Measurements from ENCODE around the gene DHRS13. TPM values are rescaled to one million over a fixed set of nuclear protein-coding genes. Genes with fewer than 3 reads are reported as not detected.
"Not testable (repeated sequence)": the region's sequence is repeated elsewhere in the genome, so short reads cannot be mapped to it uniquely, and the experiment has no call there.

Gene DHRS13
- total RNA-seq, 1 donor from 2014 or later: 9.6 TPM

- DNase-seq (ENCODE audit: low spot score): no peak
- intact Hi-C loops (cut with DNase I): no loop called here
- ATAC-seq: no peak
Observed at GRCh38 chr17:28867276-28867675, 35.6 kb downstream of the DHRS13 start.

DNA sequence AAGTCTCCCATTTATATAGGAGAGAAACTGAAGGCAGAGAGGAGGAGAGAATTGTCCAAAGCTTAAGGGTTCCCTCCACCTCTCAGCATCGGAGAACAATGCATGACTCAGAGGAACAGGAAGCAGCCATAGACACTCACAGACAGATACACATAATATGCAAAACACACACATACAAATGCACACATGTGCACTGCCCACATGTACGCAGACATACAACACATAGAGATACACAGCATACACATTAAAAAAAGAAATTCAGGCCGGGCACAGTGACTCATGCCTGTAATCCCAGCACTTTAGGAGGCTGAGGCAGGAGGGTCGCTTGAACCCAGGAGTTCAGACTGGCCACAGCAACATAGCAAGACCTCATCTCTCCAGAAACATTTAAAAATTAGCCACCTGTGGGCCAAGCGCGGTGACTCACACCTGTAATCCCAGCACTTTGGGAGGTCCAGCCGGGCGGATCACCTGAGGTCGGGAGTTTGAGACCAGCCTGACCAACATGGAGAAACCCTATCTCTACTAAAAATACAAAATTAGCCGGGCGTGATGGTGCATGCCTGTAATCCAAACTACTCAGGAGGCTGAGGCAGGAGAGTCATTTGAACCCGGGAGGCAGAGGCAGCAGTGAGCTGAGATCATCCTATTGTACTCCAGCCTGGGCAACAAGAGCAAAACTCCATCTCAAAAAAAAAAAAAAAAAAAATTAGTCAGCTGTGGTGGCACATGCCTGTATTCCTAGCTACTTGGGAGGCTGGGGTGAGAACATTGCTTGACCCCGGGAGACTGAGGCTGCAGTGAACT is 36.7 kb downstream of the DHRS13 start:
- DNase-seq (ENCODE audit: low spot score): no peak
- ATAC-seq: no peak
- intact Hi-C loops (cut with DNase I): no loop called here

DNA sequence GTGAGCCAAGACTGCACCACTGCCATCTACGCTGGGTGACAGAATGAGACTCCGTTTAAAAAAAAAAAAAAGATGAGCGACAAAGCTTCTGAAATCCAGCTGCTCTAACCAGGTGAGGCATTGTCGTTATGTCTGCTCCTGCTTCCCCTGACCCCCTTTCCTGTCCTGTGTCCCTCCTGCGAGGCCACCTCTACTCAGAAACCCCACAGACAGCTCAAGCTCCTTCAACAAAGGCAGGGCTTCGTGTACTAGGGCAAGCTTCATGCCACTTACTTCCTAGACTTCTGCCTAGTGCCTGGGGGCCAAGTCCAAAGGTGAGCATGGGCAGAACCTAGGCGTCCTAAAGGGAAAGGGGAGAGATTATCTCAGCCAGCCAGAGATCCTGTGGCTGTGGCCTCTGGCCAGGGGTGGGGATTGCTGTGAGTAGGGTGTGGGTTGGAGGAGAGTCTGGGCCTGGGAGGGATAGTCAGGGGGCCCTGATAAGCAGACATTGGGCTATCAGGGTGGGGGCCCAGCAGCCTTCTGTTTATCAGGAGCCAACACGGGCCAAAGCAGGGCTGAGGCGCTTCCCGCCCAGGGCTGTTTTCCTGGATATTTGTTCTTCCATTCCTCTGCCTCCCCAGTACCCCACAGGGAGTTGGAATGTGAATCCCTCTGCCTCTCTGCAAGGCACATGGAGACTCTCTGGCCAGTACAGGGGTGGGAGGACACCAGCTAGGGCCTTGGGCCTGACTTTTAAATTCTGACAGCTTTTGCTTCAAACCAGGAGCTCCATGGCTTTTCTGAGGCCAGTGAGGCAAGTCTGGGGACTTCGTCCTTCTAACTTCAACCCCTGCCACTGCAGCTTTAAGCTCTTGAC is 37.7 kb downstream of the DHRS13 start:
- ATAC-seq: no peak
- no peak for DNase-seq (ENCODE audit: low spot score)
- intact Hi-C loops (cut with DNase I): no loop called here

- DNase-seq (ENCODE audit: low spot score) (no peak), ATAC-seq (no peak)
- intact Hi-C loops (cut with DNase I): no loop called here
Observed at GRCh38 chr17:28863953-28864352, 38.9 kb downstream of the DHRS13 start.

DNA sequence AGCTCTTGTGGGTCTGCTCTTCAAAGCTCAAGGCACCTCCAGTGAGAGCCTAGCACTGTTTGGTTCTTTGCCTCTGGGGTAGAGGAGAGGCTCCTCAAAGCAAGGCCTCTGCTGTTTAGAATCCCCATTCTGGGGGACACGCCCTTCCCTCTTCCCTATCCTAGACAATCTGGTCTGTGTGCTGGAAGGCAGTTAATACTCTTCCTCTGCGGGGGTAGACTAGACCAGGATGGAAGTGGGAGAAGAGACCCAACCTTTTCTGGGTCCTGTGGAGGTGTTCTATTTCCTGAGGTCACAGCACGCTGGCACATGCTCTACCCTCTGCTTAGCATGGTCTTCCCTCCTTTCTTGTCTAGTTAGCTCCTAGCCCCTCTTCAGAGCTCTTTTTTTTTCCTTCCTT is 40.3 kb downstream of the DHRS13 start:
- intact Hi-C loops (cut with DNase I): no loop called here
- DNase-seq (ENCODE audit: low spot score) (no peak), ATAC-seq (no peak)

DNA sequence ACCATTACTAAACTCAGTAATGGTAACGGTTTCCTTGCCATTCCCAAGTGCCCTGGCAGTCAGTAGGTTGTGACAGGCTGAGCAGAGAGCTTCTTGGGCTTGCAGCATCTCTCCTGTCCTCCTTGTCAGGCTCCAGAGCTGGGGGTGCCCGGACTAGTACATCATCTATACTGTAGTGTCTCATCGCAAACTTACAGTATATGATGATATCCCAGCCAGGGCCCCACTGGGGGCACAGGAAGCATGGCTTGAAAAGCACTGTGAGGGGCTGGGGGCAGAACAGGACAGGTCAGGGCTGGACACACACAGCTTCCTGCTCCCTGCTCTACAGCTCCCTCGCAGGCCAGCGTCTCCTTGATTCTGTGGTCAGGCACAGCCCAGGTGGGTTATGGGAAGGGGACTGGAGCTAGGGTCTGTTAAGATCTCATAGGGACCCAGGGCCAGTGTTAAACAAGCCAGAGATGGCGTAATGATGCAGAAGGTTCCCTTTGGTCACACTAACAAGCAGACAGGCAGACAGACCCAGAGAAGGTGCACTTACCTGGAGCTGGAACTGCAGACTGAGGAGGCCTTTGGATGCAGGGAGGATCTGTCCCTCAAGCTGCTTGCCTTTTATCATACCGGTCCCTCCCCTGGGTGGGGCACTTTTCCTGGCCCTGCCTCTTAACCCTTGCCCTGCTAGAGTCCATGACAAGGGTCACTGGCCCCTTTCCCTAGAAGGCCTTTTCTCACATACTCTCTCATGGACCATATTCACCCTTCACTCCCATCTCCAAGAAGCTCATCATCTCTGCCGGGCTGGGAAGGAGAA is 41.3 kb downstream of the DHRS13 start:
- DNase-seq (ENCODE audit: low spot score): no peak
- intact Hi-C loops (cut with DNase I): no loop called here
- no peak for ATAC-seq

GRCh38 chr17:28860363-28860808 is 42.5 kb downstream of the DHRS13 start:
- ATAC-seq: no peak
- no peak for DNase-seq (ENCODE audit: low spot score)
- intact Hi-C loops (cut with DNase I): no loop called here

GRCh38 chr17:28858801-28859355 is 44.0 kb downstream of the DHRS13 start:
- ATAC-seq: no peak
- DNase-seq (ENCODE audit: low spot score): no peak
- intact Hi-C loops (cut with DNase I): no loop called here

DNA sequence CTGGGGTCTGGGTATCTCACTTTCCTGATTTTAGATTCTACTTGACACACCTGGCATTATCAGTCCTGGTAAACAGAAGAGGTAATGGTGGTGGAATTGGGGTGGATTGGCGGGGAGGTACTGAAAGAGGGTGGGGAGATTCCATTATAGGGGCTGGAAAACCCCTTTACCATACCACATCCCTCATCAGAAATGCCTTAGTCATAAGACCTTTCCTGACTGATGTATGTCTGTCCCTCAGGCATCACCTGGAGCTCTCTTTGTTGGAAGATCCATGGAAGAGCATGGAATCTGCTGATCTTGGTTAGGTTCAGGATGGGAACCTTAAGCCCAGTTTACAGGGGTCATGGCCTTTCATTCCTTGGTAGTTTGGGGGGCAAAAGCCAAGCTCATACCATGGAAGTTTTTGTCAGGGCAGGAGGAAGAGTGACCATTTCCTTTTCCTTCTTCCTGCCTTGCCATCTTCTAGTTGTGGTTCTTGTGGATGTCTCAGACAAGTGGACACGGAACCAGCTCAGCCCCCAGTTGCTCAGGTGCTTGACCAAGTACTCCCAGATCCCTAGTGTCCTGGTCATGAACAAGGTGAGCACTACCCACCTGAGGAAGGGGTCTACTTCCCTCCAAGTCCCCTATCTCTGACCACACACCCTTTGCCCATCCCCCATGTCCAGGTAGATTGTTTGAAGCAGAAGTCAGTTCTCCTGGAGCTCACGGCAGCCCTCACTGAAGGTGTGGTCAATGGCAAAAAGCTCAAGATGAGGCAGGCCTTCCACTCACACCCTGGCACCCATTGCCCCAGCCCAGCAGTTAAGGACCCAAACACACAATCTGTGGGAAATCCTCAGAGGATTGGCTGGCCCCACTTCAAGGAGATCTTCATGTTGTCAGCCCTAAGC is 44.7 kb downstream of the DHRS13 start:
- ATAC-seq: no peak
- no peak for DNase-seq (ENCODE audit: low spot score)
- intact Hi-C loops (cut with DNase I): no loop called here

DNA sequence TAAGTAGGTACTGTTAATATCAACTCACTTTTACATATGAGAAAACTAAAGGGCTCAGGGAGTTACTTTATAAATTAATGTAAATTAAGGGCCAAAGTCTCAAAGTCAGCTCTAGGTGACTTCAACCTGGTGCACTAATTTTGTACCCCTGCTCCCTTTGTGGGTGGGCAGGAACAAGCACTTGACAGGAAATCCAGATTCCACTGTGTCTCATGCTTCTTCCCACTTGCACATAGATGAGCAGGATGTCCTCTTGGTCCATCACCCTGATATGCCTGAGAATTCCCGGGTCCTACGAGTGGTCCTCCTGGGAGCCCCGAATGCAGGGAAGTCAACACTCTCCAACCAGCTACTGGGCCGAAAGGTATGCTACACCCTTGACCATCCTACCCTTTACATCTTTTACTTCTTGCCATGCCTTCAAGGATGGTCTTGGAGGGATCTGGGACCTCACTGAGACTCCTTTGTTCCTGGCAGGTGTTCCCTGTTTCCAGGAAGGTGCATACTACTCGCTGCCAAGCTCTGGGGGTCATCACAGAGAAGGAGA is 46.8 kb downstream of the DHRS13 start:
- no peak for ATAC-seq
- no peak for DNase-seq (ENCODE audit: low spot score)
- intact Hi-C loops (cut with DNase I): no loop called here

- DNase-seq (ENCODE audit: low spot score): no peak
- intact Hi-C loops (cut with DNase I): no loop called here
- no peak for ATAC-seq
Observed at GRCh38 chr17:28855336-28855679, 47.6 kb downstream of the DHRS13 start.

DNA sequence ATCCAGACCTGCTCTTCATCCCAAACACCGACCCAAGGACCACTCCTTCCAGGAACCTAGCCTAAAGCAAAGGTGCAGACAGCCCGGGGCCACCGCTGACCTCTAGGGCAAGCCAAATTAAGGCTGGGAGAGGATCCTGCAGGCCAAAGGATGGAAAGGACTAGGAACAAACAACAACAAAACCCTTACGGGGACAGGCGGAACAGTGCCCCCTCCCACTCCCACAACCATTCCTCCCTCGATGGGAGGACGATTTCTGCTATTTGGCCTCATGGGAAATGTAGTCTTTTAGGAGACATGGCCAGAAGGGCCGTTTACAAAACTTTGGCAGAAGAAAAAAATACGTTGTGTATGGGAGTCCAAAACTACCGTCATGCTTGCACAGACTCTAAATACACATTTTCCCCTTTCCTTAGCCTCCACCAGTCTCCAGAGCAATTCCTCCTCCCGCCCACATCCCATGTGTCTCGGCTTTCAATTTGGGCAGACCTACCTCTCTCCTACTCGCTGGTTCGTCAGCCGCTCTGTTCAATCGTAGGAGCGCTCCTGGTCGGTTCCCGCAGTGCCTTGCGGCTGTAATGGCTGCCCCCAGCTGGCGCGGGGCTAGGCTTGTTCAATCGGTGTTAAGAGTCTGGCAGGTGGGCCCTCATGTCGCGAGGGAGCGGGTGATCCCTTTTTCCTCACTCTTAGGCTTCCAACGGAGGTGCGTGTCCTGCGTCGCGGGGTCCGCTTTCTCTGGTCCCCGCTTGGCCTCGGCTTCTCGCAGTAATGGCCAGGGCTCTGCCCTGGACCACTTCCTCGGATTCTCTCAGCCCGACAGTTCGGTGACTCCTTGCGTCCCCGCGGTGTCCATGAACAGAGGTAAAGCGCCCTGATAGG is 48.2 kb downstream of the DHRS13 start, which contains the start of gene ERAL1:
Gene ERAL1, plus strand, starts transcription at position 560 of the 879 bp plus-strand sequence. Its CDS starts 19 bp downstream, at position 579.
- DNase-seq (ENCODE audit: low spot score): peak; percentile 90
- peak; percentile 99 for ATAC-seq
- intact Hi-C loops (cut with DNase I): no loop called here

GRCh38 chr17:28853295-28853694 is 49.6 kb downstream of the DHRS13 start:
- intact Hi-C loops (cut with DNase I): no loop called here
- DNase-seq (ENCODE audit: low spot score) (no peak), ATAC-seq (no peak)

- intact Hi-C loops (cut with DNase I): no loop called here
- no peak for ATAC-seq
Observed at GRCh38 chr17:28849281-28849680, 53.6 kb downstream of the DHRS13 start.

GRCh38 chr17:28848667-28849066 is 54.2 kb downstream of the DHRS13 start:
- ATAC-seq; intact Hi-C loops (cut with DNase I): not testable (repeated sequence)

More at GRCh38 chr17:28849281-28849680, 53.6 kb downstream of the DHRS13 start:
- DNase-seq (ENCODE audit: low spot score): no peak

More at GRCh38 chr17:28848667-28849066, 54.2 kb downstream of the DHRS13 start:
- DNase-seq (ENCODE audit: low spot score): not testable (repeated sequence)
